ENCODE results near the gene NCOA4. TPM values are rescaled to one million over a fixed set of nuclear protein-coding genes. Genes with fewer than 3 reads are reported as not detected.
"Not testable (repeated sequence)": the region's sequence is repeated elsewhere in the genome, so short reads cannot be mapped to it uniquely, and the experiment has no call there.

NCOA4 gene
- total and polyA plus RNA-seq, 2 of the 4 experiments (the other 2 are of a cell fraction): 62.2 to 188 TPM

DNA sequence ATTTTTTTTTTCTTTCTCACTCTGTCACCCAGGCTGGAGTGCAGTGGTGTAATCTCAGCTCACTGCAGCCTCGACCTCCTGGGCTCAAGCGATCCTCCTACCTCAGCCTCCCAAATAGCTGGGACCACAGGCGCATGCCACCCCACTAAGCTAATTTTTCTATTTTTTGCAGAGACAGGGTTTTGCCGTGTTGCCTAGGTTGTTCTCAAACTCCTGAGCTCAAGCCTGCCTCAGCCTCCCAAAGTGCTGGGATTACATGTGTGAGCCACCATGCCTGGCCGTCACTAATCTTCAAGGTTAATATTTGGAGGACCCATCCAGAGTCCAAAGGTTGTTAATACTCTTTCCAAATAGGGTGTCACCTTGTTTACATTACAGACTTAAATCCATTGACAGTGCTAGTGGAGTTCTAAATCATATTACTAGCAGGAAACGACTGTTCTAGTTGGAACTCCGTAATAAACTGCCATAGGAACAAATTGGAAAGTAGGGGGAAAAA, 28.2 kb downstream of the NCOA4 start:
- H2BK20ac ChIP-seq (ENCODE audit: low read depth, low read length); ATAC-seq (ENCODE audit: low read depth); H3K4me1 ChIP-seq (ENCODE audit: control insufficient read depth, insufficient read depth, low read length); dilution Hi-C loops (cut with HindIII; ENCODE audit: low sequenced_read_pairs, unreplicated experiment); H3K4ac ChIP-seq (ENCODE audit: low read depth, low read length); CTCF ChIA-PET; H3K27me3 ChIP-seq (ENCODE audit: control insufficient read depth, insufficient read depth, low read length); H3K4me3 ChIP-seq (ENCODE audit: insufficient read depth, low read depth, low read length); H2BK120ac ChIP-seq (ENCODE audit: low read depth, low read length); H2BK5ac ChIP-seq (ENCODE audit: low read depth, low read length, poor library complexity, severe bottlenecking); H4K5ac ChIP-seq (ENCODE audit: low read depth, low read length); BruUV-seq (replicated peaks); H3K9me1 ChIP-seq (ENCODE audit: insufficient read depth, low read length); H3K23ac ChIP-seq (ENCODE audit: low read depth, low read length); H3K9me3 ChIP-seq (ENCODE audit: control insufficient read depth, insufficient read depth, low read length); H4K20me1 ChIP-seq (ENCODE audit: insufficient read depth, low read length); H2BK15ac ChIP-seq (ENCODE audit: low read depth, low read length); H3K18ac ChIP-seq (ENCODE audit: low read depth, low read length); H2AK9ac ChIP-seq (replicated peaks; ENCODE audit: low read depth, low read length, poor library complexity); H4K91ac ChIP-seq (ENCODE audit: insufficient read depth, low read depth, low read length); H4K8ac ChIP-seq (ENCODE audit: low read depth in 2 of 2, low read length in 2 of 2); H3K4me2 ChIP-seq (ENCODE audit: low read depth, low read length); H3K9ac ChIP-seq (ENCODE audit: low read depth, low read length); POLR2A ChIA-PET (ENCODE audit: unreplicated experiment); H3K14ac ChIP-seq (replicated peaks; ENCODE audit: low read depth, low read length); intact Hi-C loops (cut with micrococcal nuclease); DNase-seq; H2AK5ac ChIP-seq (ENCODE audit: low read depth, low read length); H3K56ac ChIP-seq (ENCODE audit: extremely low read depth, insufficient read depth, low read length); H2AFZ ChIP-seq (replicated peaks; ENCODE audit: low read length, poor library complexity); H3K27ac ChIP-seq (ENCODE audit: insufficient read depth, low read length): not testable (repeated sequence)
- in situ Hi-C loops (cut with MboI; ENCODE audit: low sequenced_read_pairs): loop anchor here (25.0 kb wide), 1 partner anchor 1015 kb away; the partner anchor contains the start of gene DEPP1
- Histone ChIP-seq H3K79me1 (ENCODE audit: low read depth in 1 of 2, low read length in 2 of 2) (peaks cover 28 to 48% of the 10 kb centered on the region in 2 experiments), H3K36me3 (ENCODE audit: control insufficient read depth, insufficient read depth, low read length) (peaks cover 38% of the 10 kb centered on the region)
- 100% methylated on average over 4 of the region's 7 CpGs; no CpG with 5 or more reads in 1 of the 2 experiments for WGBS, 2 experiments (ENCODE audit: extremely low coverage in 2 of 2, insufficient read length in 1 of 2)

All from IMR-90 (cell line).